Measurements from ENCODE around the gene ADGRB2. TPM values are rescaled to one million over a fixed set of nuclear protein-coding genes. Genes with fewer than 3 reads are reported as not detected.

Gene ADGRB2
- total and polyA plus RNA-seq, 2 of the 4 experiments (the other 2 are of a cell fraction), result 2.2 to 11.9 TPM

- Histone ChIP-seq H3K79me1 (ENCODE audit: low read depth in 1 of 2, low read length in 2 of 2) (peaks cover 0 to 32% of the 10 kb centered on the region in 2 experiments; a peak in 2 of 4 replicates), H3K9ac (ENCODE audit: low read depth, low read length) (peak overlapping the region; percentile 40), H3K23ac (ENCODE audit: low read depth, low read length) (peak overlapping the region; percentile 87), H2AK9ac (replicated peaks; ENCODE audit: low read depth, low read length, poor library complexity) (peak overlapping the region; percentile 80), H3K4me2 (ENCODE audit: low read depth, low read length) (peak overlapping the region; percentile 93), H3K4me3 (ENCODE audit: insufficient read depth, low read depth, low read length) (peak overlapping the region; percentile 57), H3K27ac (ENCODE audit: insufficient read depth, low read length) (peak overlapping the region; percentile 53), H2BK15ac (ENCODE audit: low read depth, low read length) (peak overlapping the region; percentile 4; the same call in 1 of the 3 replicates), H3K27me3 (ENCODE audit: control insufficient read depth, insufficient read depth, low read length) (no peaks in the 10 kb centered on the region), H3K14ac (replicated peaks; ENCODE audit: low read depth, low read length) (peak overlapping the region; percentile 85), H3K4ac (ENCODE audit: low read depth, low read length) (peak overlapping the region; percentile 87), H3K4me1 (ENCODE audit: control insufficient read depth, insufficient read depth, low read length) (peaks cover 21% of the 10 kb centered on the region), H2AK5ac (ENCODE audit: low read depth, low read length) (peak overlapping the region; percentile 72), H3K56ac (ENCODE audit: extremely low read depth, insufficient read depth, low read length) (no peak overlapping the region), H3K9me1 (ENCODE audit: insufficient read depth, low read length) (peaks cover 11% of the 10 kb centered on the region), H4K91ac (ENCODE audit: insufficient read depth, low read depth, low read length) (peak overlapping the region; percentile 72), H4K8ac (ENCODE audit: low read depth in 2 of 2, low read length in 2 of 2) (peak overlapping the region; percentile 17 to 87; a peak in 3 of 4 replicates), H3K9me3 (ENCODE audit: control insufficient read depth, insufficient read depth, low read length) (no peaks in the 10 kb centered on the region), H3K18ac (ENCODE audit: low read depth, low read length) (peak overlapping the region; percentile 57), H4K5ac (ENCODE audit: low read depth, low read length) (peak overlapping the region; percentile 66), H3K36me3 (ENCODE audit: control insufficient read depth, insufficient read depth, low read length) (no peaks in the 10 kb centered on the region), H2AFZ (replicated peaks; ENCODE audit: low read length, poor library complexity) (peak overlapping the region; percentile 97), H2BK20ac (ENCODE audit: low read depth, low read length) (peak overlapping the region; percentile 88), H2BK120ac (ENCODE audit: low read depth, low read length) (peak overlapping the region; percentile 83), H2BK5ac (ENCODE audit: low read depth, low read length, poor library complexity, severe bottlenecking) (peak overlapping the region; percentile 17), H4K20me1 (ENCODE audit: insufficient read depth, low read length) (peaks cover 9% of the 10 kb centered on the region; the same call in 1 of the 2 replicates)
- ATAC-seq (ENCODE audit: low read depth), result peak; percentile 61
- POLR2A ChIA-PET (ENCODE audit: unreplicated experiment), result interaction anchor here (0.6 kb wide), 1 partner anchor 109 kb away, joined by 3 read pairs; no protein-coding TSS in a partner anchor
- BruUV-seq (replicated peaks), result no TSS peak
- dilution Hi-C loops (cut with HindIII; ENCODE audit: low sequenced_read_pairs, unreplicated experiment), result no loop called here
- in situ Hi-C loops (cut with MboI; ENCODE audit: low sequenced_read_pairs), result no loop called here
- CTCF ChIA-PET, result interaction anchor here (1.0 to 1.5 kb wide), 3 partner anchors 28 to 203 kb away, joined by 4 to 7 read pairs (median 5); no protein-coding TSS in a partner anchor
- intact Hi-C loops (cut with micrococcal nuclease), result no loop called here
- WGBS, 2 experiments (ENCODE audit: extremely low coverage in 2 of 2, insufficient read length in 1 of 2), result 3% methylated on average over 38 of the region's 63 CpGs; no CpG with 5 or more reads in 1 of the 2 experiments
- DNase-seq, result peak; percentile 60
- TF ChIP-seq POLR2A (IDR thresholded peaks at IDR 0.05; ENCODE audit: low read depth, low read length) (peak; percentile 39; the same call in 1 of the 2 replicates), RAD21 (IDR thresholded peaks at IDR 0.05; ENCODE audit: low read length) (no peak), CEBPB (IDR thresholded peaks at IDR 0.05; ENCODE audit: low read depth, low read length) (no peak), BHLHE40 (IDR thresholded peaks at IDR 0.05; ENCODE audit: low read depth, low read length) (no peak; the same call in 1 of the 2 replicates), USF2 (IDR thresholded peaks at IDR 0.05; ENCODE audit: low read depth, low read length) (no peak), RFX5 (IDR thresholded peaks at IDR 0.05; ENCODE audit: low read depth, low read length) (no peak), NFE2L2 (IDR thresholded peaks at IDR 0.05; ENCODE audit: low read depth, low read length) (no peak), MXI1 (IDR thresholded peaks at IDR 0.05; ENCODE audit: borderline replicate concordance, low read depth, low read length) (no peak), MAZ (IDR thresholded peaks at IDR 0.05; ENCODE audit: borderline replicate concordance, low read depth, low read length) (peak; percentile 16; the same call in 1 of the 2 replicates), SMC3 (IDR thresholded peaks at IDR 0.05; ENCODE audit: low read depth, low read length) (no peak)
- TF ChIP-seq, protein P1, sequence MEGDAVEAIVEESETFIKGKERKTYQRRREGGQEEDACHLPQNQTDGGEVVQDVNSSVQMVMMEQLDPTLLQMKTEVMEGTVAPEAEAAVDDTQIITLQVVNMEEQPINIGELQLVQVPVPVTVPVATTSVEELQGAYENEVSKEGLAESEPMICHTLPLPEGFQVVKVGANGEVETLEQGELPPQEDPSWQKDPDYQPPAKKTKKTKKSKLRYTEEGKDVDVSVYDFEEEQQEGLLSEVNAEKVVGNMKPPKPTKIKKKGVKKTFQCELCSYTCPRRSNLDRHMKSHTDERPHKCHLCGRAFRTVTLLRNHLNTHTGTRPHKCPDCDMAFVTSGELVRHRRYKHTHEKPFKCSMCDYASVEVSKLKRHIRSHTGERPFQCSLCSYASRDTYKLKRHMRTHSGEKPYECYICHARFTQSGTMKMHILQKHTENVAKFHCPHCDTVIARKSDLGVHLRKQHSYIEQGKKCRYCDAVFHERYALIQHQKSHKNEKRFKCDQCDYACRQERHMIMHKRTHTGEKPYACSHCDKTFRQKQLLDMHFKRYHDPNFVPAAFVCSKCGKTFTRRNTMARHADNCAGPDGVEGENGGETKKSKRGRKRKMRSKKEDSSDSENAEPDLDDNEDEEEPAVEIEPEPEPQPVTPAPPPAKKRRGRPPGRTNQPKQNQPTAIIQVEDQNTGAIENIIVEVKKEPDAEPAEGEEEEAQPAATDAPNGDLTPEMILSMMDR (conservative IDR thresholded peaks at IDR 0.05; ENCODE audit: low read depth, low read length), result no peak
- TF ChIP-seq, protein P2, sequence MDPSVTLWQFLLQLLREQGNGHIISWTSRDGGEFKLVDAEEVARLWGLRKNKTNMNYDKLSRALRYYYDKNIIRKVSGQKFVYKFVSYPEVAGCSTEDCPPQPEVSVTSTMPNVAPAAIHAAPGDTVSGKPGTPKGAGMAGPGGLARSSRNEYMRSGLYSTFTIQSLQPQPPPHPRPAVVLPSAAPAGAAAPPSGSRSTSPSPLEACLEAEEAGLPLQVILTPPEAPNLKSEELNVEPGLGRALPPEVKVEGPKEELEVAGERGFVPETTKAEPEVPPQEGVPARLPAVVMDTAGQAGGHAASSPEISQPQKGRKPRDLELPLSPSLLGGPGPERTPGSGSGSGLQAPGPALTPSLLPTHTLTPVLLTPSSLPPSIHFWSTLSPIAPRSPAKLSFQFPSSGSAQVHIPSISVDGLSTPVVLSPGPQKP (IDR thresholded peaks at IDR 0.05; ENCODE audit: borderline replicate concordance, low read depth, low read length), result no peak
These were observed 3.4 kb downstream of the ADGRB2 start for GRCh38 chr1:31760471-31761470.

Data from IMR-90 (cell line).